Measurements from ENCODE around the gene TRIM7.

The TRIM7 gene

GRCh38 chr5:181203777-181204112, 1.3 kb downstream of the TRIM7 start:
- Histone ChIP-seq H3K27ac (peak overlapping the region; percentile 79), H3K4me2 (ENCODE audit: low read length) (peak overlapping the region; percentile 73), H3K27me3 (ENCODE audit: control insufficient read depth, insufficient read depth, low read length) (no peaks in the 10 kb centered on the region)

GRCh38 chr5:181203093-181203711, 1.8 kb downstream of the TRIM7 start:
- Histone ChIP-seq H3K4me1 (peaks cover 26% of the 10 kb centered on the region), H3K4me3 (ENCODE audit: low read depth, low read length) (no peak overlapping the region), H3K79me2 (no peaks in the 10 kb centered on the region), H2AFZ (no peak overlapping the region), H3K9me3 (ENCODE audit: control insufficient read depth, low read length) (no peaks in the 10 kb centered on the region), H3K4me2 (ENCODE audit: low read length) (no peak overlapping the region), H3K27me3 (ENCODE audit: control insufficient read depth, insufficient read depth, low read length) (no peaks in the 10 kb centered on the region), H3K9ac (no peak overlapping the region), H3K27ac (no peak overlapping the region), H3K36me3 (ENCODE audit: control insufficient read depth, insufficient read depth, low read length) (no peaks in the 10 kb centered on the region)
- TF ChIP-seq CTCF (IDR thresholded peaks at IDR 0.05), result no peak

More at GRCh38 chr5:181203777-181204112, 1.3 kb downstream of the TRIM7 start:
- Histone ChIP-seq H3K4me1 (peaks cover 20% of the 10 kb centered on the region), H3K4me3 (ENCODE audit: low read depth, low read length) (peak overlapping the region; percentile 43), H2AFZ (peak overlapping the region; percentile 90), H3K9ac (no peak overlapping the region), H3K9me3 (ENCODE audit: control insufficient read depth, low read length) (no peaks in the 10 kb centered on the region), H3K36me3 (ENCODE audit: control insufficient read depth, insufficient read depth, low read length) (no peaks in the 10 kb centered on the region), H3K79me2 (no peaks in the 10 kb centered on the region)
- no peak for TF ChIP-seq CTCF (IDR thresholded peaks at IDR 0.05)

GRCh38 chr5:181200816-181201215, 4.2 kb downstream of the TRIM7 start:
- no peaks in the 10 kb centered on the region for H3K27me3 ChIP-seq (ENCODE audit: control insufficient read depth, insufficient read depth, low read length)

GRCh38 chr5:181199881-181200638, 4.9 kb downstream of the TRIM7 start:
- no peak overlapping the region for H3K4me2 ChIP-seq (ENCODE audit: low read length)
- peak overlapping the region; percentile 81 for H3K27ac ChIP-seq
- no peaks in the 10 kb centered on the region for H3K79me2 ChIP-seq
- no peaks in the 10 kb centered on the region for H3K36me3 ChIP-seq (ENCODE audit: control insufficient read depth, insufficient read depth, low read length)
- TF ChIP-seq CTCF (IDR thresholded peaks at IDR 0.05), result no peak
- peaks cover 22% of the 10 kb centered on the region for H3K4me1 ChIP-seq
- no peak overlapping the region for H3K9ac ChIP-seq
- H3K4me3 ChIP-seq (ENCODE audit: low read depth, low read length), result no peak overlapping the region
- no peaks in the 10 kb centered on the region for H3K9me3 ChIP-seq (ENCODE audit: control insufficient read depth, low read length)
- H3K27me3 ChIP-seq (ENCODE audit: control insufficient read depth, insufficient read depth, low read length), result no peaks in the 10 kb centered on the region
- H2AFZ ChIP-seq, result no peak overlapping the region

More at GRCh38 chr5:181200816-181201215, 4.2 kb downstream of the TRIM7 start:
- Histone ChIP-seq H2AFZ (no peak overlapping the region), H3K9ac (no peak overlapping the region), H3K79me2 (no peaks in the 10 kb centered on the region), H3K4me1 (peaks cover 24% of the 10 kb centered on the region), H3K4me2 (ENCODE audit: low read length) (no peak overlapping the region), H3K4me3 (ENCODE audit: low read depth, low read length) (no peak overlapping the region), H3K27ac (no peak overlapping the region), H3K36me3 (ENCODE audit: control insufficient read depth, insufficient read depth, low read length) (no peaks in the 10 kb centered on the region), H3K9me3 (ENCODE audit: control insufficient read depth, low read length) (no peaks in the 10 kb centered on the region)
- no peak for TF ChIP-seq CTCF (IDR thresholded peaks at IDR 0.05)
